Measurements from ENCODE around the gene PEPD. TPM values are rescaled to one million over a fixed set of nuclear protein-coding genes. Genes with fewer than 3 reads are reported as not detected.

PEPD gene
- total RNA-seq, 1 donor: 87.9 TPM

- peak; percentile 29 for DNase-seq (ENCODE audit: insufficient read length, low spot score, missing footprints)
- no peaks in the 10 kb centered on the region for H3K36me3 ChIP-seq (ENCODE audit: insufficient read depth, low read length)
- no peak overlapping the region for H3K27ac ChIP-seq (ENCODE audit: low read depth, low read length)
- H4K20me1 ChIP-seq (ENCODE audit: insufficient read depth, low read length): peaks cover 12% of the 10 kb centered on the region
- H3K4me3 ChIP-seq (ENCODE audit: insufficient read depth, low read length): no peak overlapping the region
- H3K79me2 ChIP-seq (ENCODE audit: insufficient read depth, low read length): peaks cover 14% of the 10 kb centered on the region
- TF ChIP-seq CTCF (IDR thresholded peaks at IDR 0.05; ENCODE audit: extremely low read depth, low read depth, low read length): no peak
- H2AFZ ChIP-seq (ENCODE audit: low read length): no peak overlapping the region
- H3K27me3 ChIP-seq (ENCODE audit: insufficient read depth, low read length): no peaks in the 10 kb centered on the region
- no peaks in the 10 kb centered on the region for H3K4me1 ChIP-seq (ENCODE audit: insufficient read depth, low read length)
- no peaks in the 10 kb centered on the region for H3K9me3 ChIP-seq (ENCODE audit: low read depth, low read length)
- no peak overlapping the region for H3K4me2 ChIP-seq (ENCODE audit: insufficient read depth, low read length)
Observed at GRCh38 chr19:33506498-33506897, 15.1 kb downstream of the PEPD start.

GRCh38 chr19:33505823-33506222 is 15.8 kb downstream of the PEPD start:
- Histone ChIP-seq H4K20me1 (ENCODE audit: insufficient read depth, low read length) (peaks cover 12% of the 10 kb centered on the region), H3K9me3 (ENCODE audit: low read depth, low read length) (no peaks in the 10 kb centered on the region), H3K4me1 (ENCODE audit: insufficient read depth, low read length) (no peaks in the 10 kb centered on the region), H3K36me3 (ENCODE audit: insufficient read depth, low read length) (no peaks in the 10 kb centered on the region), H3K4me2 (ENCODE audit: insufficient read depth, low read length) (no peak overlapping the region), H3K27me3 (ENCODE audit: insufficient read depth, low read length) (no peaks in the 10 kb centered on the region), H3K4me3 (ENCODE audit: insufficient read depth, low read length) (no peak overlapping the region), H3K79me2 (ENCODE audit: insufficient read depth, low read length) (peaks cover 14% of the 10 kb centered on the region), H2AFZ (ENCODE audit: low read length) (no peak overlapping the region), H3K27ac (ENCODE audit: low read depth, low read length) (no peak overlapping the region)
- TF ChIP-seq CTCF (IDR thresholded peaks at IDR 0.05; ENCODE audit: extremely low read depth, low read depth, low read length): no peak
- DNase-seq (ENCODE audit: insufficient read length, low spot score, missing footprints): peak; percentile 57

- Histone ChIP-seq H3K9me3 (ENCODE audit: low read depth, low read length) (no peaks in the 10 kb centered on the region), H2AFZ (ENCODE audit: low read length) (no peak overlapping the region), H3K27me3 (ENCODE audit: insufficient read depth, low read length) (no peaks in the 10 kb centered on the region), H3K4me3 (ENCODE audit: insufficient read depth, low read length) (no peak overlapping the region), H3K4me2 (ENCODE audit: insufficient read depth, low read length) (no peak overlapping the region), H3K4me1 (ENCODE audit: insufficient read depth, low read length) (no peaks in the 10 kb centered on the region), H3K27ac (ENCODE audit: low read depth, low read length) (no peak overlapping the region), H3K36me3 (ENCODE audit: insufficient read depth, low read length) (no peaks in the 10 kb centered on the region), H4K20me1 (ENCODE audit: insufficient read depth, low read length) (peaks cover 12% of the 10 kb centered on the region), H3K79me2 (ENCODE audit: insufficient read depth, low read length) (peaks cover 14% of the 10 kb centered on the region)
- TF ChIP-seq CTCF (IDR thresholded peaks at IDR 0.05; ENCODE audit: extremely low read depth, low read depth, low read length): no peak
- DNase-seq (ENCODE audit: insufficient read length, low spot score, missing footprints): peak; percentile 79
Observed at GRCh38 chr19:33505148-33505547, 16.4 kb downstream of the PEPD start.

GRCh38 chr19:33504058-33504444 is 17.5 kb downstream of the PEPD start:
- Histone ChIP-seq H4K20me1 (ENCODE audit: insufficient read depth, low read length) (peaks cover 9% of the 10 kb centered on the region), H3K36me3 (ENCODE audit: insufficient read depth, low read length) (no peaks in the 10 kb centered on the region), H3K4me2 (ENCODE audit: insufficient read depth, low read length) (no peak overlapping the region), H3K4me3 (ENCODE audit: insufficient read depth, low read length) (no peak overlapping the region), H2AFZ (ENCODE audit: low read length) (no peak overlapping the region), H3K9me3 (ENCODE audit: low read depth, low read length) (no peaks in the 10 kb centered on the region), H3K27me3 (ENCODE audit: insufficient read depth, low read length) (no peaks in the 10 kb centered on the region), H3K27ac (ENCODE audit: low read depth, low read length) (no peak overlapping the region), H3K4me1 (ENCODE audit: insufficient read depth, low read length) (no peaks in the 10 kb centered on the region), H3K79me2 (ENCODE audit: insufficient read depth, low read length) (peaks cover 14% of the 10 kb centered on the region)
- no peak for TF ChIP-seq CTCF (IDR thresholded peaks at IDR 0.05; ENCODE audit: extremely low read depth, low read depth, low read length)
- peak; percentile 36 for DNase-seq (ENCODE audit: insufficient read length, low spot score, missing footprints)

Measured in osteoblast (primary cell).